Dermis lymphatic vessel endothelial cell (primary cell): Measurements from ENCODE around the gene THRSP. TPM values are rescaled to one million over a fixed set of nuclear protein-coding genes. Genes with fewer than 3 reads are reported as not detected.

ENCODE experiments used
- total RNA-seq: library from RNA; depleted of rRNA; stranded (reverse); fragments of >200 nt; gene quantifications from 2 replicates; pipeline ENCODE4 v1.2.1, GENCODE V29; 2014

THRSP gene, protein sequence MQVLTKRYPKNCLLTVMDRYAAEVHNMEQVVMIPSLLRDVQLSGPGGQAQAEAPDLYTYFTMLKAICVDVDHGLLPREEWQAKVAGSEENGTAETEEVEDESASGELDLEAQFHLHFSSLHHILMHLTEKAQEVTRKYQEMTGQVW
- total RNA-seq: not detected in 2 replicates

DNA sequence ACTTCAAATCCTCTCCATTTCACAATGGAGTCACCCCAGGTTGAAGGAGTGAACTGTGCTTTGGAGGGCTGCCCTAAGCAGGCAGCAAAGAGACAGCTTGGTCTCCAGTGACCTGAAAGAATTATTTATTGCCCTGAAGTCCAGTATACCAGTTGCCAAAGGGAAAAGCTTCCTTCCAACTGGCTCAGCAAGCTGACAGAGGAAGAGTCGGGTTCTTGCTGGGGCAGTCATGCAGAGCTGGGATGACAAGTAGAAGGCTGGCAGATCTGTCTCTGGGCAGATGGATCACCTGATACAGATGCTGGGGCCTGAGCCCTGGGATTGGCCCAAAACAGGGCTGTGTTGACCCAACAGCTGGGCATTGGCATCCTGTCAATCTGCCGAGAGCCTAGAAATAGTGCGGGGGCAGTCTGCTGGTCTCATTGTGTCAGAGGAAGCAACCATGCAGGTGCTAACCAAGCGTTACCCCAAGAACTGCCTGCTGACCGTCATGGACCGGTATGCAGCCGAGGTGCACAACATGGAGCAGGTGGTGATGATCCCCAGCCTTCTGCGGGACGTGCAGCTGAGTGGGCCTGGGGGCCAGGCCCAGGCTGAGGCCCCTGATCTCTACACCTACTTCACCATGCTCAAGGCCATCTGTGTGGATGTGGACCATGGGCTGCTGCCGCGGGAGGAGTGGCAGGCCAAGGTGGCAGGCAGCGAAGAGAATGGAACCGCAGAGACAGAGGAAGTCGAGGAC, at the start of gene THRSP:
Gene THRSP, plus strand, starts transcription at position 422 of the 742 bp plus-strand sequence. Its CDS starts 21 bp downstream, at position 443.

DNA sequence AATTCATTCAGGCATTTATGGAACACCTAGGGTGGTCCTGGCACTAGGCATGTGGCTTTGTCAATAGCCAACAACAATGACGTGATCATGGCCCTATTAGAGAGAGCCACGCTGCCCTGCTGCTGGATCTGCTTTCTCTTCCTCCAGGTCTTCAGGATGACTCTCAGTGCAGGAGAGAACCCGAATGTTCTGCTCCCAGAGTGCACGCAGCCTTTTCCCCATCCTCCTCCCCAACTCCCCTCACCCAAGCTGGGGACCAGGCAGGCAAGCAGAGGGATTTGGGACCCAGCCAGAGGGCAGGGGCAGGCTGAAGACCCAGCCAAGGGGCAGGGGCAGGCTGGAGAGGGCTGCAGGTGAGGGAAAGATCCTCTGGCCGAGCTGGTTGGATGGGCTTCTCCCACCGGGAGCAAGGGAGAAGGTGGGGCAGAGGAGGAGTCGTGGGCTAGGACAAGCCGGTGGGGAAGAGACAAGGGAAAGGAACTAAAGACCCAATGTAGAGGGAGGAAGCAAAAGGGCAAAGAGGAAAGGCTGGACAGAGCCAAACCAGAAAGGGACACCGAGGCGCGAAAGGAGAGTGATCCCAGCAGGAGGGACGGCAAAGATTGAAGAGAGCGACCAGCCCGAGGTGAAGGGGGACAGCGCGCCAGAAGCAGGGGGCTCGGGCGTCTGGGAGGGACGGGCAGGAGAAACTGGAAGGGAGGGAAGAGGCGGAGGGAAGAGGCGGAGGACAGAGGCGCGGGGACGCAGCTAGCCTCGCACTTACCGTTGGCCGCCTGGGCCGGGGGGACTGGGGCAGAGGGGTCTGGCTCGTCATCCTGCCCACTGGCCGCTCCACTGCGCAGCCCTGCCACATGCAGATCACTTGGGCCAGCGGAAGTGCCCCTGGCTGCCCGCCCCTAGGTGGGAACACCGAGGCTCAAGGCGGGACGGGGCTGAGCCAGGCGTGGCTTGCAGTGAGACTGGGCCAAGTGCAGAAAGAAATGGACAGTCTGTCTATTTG, 41.0 kb upstream of the THRSP start, which contains the start of gene KCTD14:
Gene KCTD14, minus strand, starts transcription at position 880 of the 1,000 bp plus-strand sequence. Its CDS starts 27 bp downstream, at position 853.

DNA sequence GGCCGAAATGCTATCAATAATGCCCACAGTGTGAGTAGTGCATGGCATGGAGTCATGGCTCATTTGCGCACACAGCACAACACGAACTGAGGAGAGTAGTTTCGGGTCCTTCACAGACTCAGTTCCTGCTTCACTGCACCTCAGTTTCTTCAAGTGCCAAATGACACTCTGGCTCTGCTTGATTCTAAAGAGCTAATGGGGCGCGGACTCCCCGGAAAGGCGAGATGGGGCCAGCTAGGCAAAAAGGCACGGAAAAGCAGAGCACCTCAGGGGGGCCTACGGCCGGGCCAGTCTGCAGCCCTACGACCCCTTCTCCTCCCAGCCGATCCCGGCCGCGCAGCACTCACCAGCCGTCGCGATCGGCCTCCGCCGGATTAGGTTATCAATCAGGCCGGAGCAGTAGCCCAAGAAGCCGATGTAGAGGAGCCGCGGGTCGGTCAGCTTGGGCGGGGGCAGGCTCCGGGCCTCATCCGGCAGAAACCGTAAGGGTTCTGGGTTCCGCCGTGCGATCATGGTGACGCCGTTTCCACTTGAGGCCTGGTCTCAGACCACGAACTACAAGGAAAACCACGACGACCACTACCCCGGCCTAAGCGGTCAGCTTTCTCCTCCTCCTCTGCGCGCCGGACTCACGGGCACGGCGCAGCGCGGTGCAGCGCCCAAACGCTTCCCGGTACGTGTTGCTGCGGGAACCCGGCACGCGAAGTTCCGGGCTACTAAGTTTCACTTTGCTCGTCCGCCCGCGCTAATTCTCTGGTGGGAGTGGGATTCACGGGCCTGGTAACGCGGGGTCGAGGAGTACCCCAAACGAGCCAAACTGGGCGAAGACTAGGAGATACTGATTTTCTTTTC, 15.8 kb downstream of the THRSP start, which contains the start of gene NDUFC2:
Gene NDUFC2, minus strand, starts transcription at position 631 of the 852 bp plus-strand sequence. Its CDS starts 118 bp downstream, at position 513.

Other genes with a start within 250 kb of the THRSP start
- 18.0 and 27.0 TPM in 2 replicates for gene RSF1, start 243.1 kb upstream of the THRSP start, total RNA-seq
- 39.9 and 48.9 TPM in 2 replicates for gene AAMDC, start 242.7 kb upstream of the THRSP start, total RNA-seq
- gene INTS4, start 69.2 kb upstream of the THRSP start, total RNA-seq: 27.7 and 38.4 TPM in 2 replicates
- 0.09 and 0.11 TPM in 2 replicates for gene KCTD14, start 40.6 kb upstream of the THRSP start, total RNA-seq
- gene NDUFC2, start 16.0 kb downstream of the THRSP start, total RNA-seq: 68.7 and 85.0 TPM in 2 replicates
- 16.1 and 22.6 TPM in 2 replicates for gene ALG8, start 75.8 kb downstream of the THRSP start, total RNA-seq
- 4.2 and 5.4 TPM in 2 replicates for gene KCTD21, start 124.8 kb downstream of the THRSP start, total RNA-seq
- 5.3 and 7.0 TPM in 2 replicates for gene USP35, start 125.1 kb downstream of the THRSP start, total RNA-seq